Liver (tissue), 9 donors: Measurements from ENCODE around the gene RHOD. TPM values are rescaled to one million over a fixed set of nuclear protein-coding genes. Genes with fewer than 3 reads are reported as not detected.

Experiments
- DNase-seq: peaks from one replicate; pipeline ENCODE4 v3.0.0-alpha.2; 2017; ENCODE audit warnings: low spot score
- H3K27ac ChIP-seq, 2 donors: one replicate each; pipeline ENCODE4 v1.7.0; 2013; ENCODE audit warnings: inconsistent platforms in 2 of 2, low read length in 2 of 2, control low read depth in 1 of 2, low read depth in 1 of 2, mild to moderate bottlenecking in 1 of 2
- H3K27me3 ChIP-seq, 4 donors: one replicate each; pipeline versions ENCODE4 v1.6.1 to v1.7.0; 2013; ENCODE audit warnings: low read length in 3 of 4, inconsistent platforms in 1 of 4, mild to moderate bottlenecking in 1 of 4, moderate library complexity in 1 of 4; ENCODE audit not compliant: control insufficient read depth in 4 of 4, insufficient read depth in 4 of 4
- H3K36me3 ChIP-seq, 4 donors: one replicate each; pipeline versions ENCODE4 v1.6.1 to v1.7.0; 2013; ENCODE audit warnings: low read length in 3 of 4, mild to moderate bottlenecking in 3 of 4, low read depth in 1 of 4, moderate library complexity in 1 of 4; ENCODE audit not compliant: control insufficient read depth in 4 of 4, insufficient read depth in 3 of 4
- H3K4me1 ChIP-seq, 4 donors: one replicate each; pipeline versions ENCODE4 v1.6.1 to v1.7.0; 2013; ENCODE audit warnings: low read length in 3 of 4, mild to moderate bottlenecking in 3 of 4, moderate library complexity in 1 of 4; ENCODE audit not compliant: control insufficient read depth in 4 of 4, insufficient read depth in 4 of 4
- H3K4me3 ChIP-seq, 3 donors: one replicate each; pipeline versions ENCODE4 v1.6.1 to v1.7.0; 2013; ENCODE audit warnings: low read length in 3 of 3, control low read depth in 1 of 3, low read depth in 1 of 3, mild to moderate bottlenecking in 1 of 3
- H3K9ac ChIP-seq, 2 donors: one replicate each; pipeline ENCODE4 v1.7.0; 2013; ENCODE audit warnings: low read length in 2 of 2, mild to moderate bottlenecking in 2 of 2, moderate library complexity in 2 of 2, control low read depth in 1 of 2, low read depth in 1 of 2
- H3K9me3 ChIP-seq, 4 donors: one replicate each; pipeline versions ENCODE4 v1.6.1 to v1.7.0; 2013; ENCODE audit warnings: low read length in 3 of 4; ENCODE audit not compliant: control insufficient read depth in 4 of 4
- EGR1 ChIP-seq, 2 donors: IDR thresholded peaks; 2 replicates each; pipeline ENCODE4 v1.6.1; 2016 to 2018; ENCODE audit warnings: antibody characterized with exemption in 2 of 2, low read depth in 2 of 2
- FOXA1 ChIP-seq: IDR thresholded peaks from 2 replicates; pipeline ENCODE4 v1.6.1; 2016; ENCODE audit warnings: antibody characterized with exemption
- FOXA2 ChIP-seq: IDR thresholded peaks from 2 replicates; pipeline ENCODE4 v1.6.1; 2016; ENCODE audit warnings: antibody characterized with exemption
- GABPA ChIP-seq, 2 donors: IDR thresholded peaks in 1 of 2; conservative IDR thresholded peaks in 1 of 2; 2 replicates each; pipeline ENCODE4 v1.6.1; 2016; ENCODE audit warnings: antibody characterized with exemption in 2 of 2, mild to moderate bottlenecking in 1 of 2, moderate library complexity in 1 of 2
- HNF4A ChIP-seq, 2 donors: conservative IDR thresholded peaks; 2 replicates each; pipeline ENCODE4 v1.6.1; 2016; ENCODE audit warnings: antibody characterized with exemption in 2 of 2, mild to moderate bottlenecking in 2 of 2
- HNF4G ChIP-seq: IDR thresholded peaks from 2 replicates; pipeline ENCODE4 v1.6.1; 2016; ENCODE audit warnings: antibody characterized with exemption
- JUND ChIP-seq, 2 donors: IDR thresholded peaks; 2 replicates each; pipeline ENCODE4 v1.6.1; 2016; ENCODE audit warnings: antibody characterized with exemption in 2 of 2
- NR2F2 ChIP-seq: IDR thresholded peaks from 2 replicates; pipeline ENCODE4 v1.6.1; 2016; ENCODE audit warnings: antibody characterized with exemption
- RAD21 ChIP-seq, 2 donors: IDR thresholded peaks; 2 replicates each; pipeline ENCODE4 v1.6.1; 2016; ENCODE audit warnings: antibody characterized with exemption in 2 of 2, mild to moderate bottlenecking in 2 of 2
- RXRA ChIP-seq, 2 donors: IDR thresholded peaks; 2 replicates each; pipeline ENCODE4 v1.6.1; 2017 to 2018; ENCODE audit warnings: antibody characterized with exemption in 2 of 2, mild to moderate bottlenecking in 1 of 2
- SP1 ChIP-seq: IDR thresholded peaks from 2 replicates; pipeline ENCODE4 v1.6.1; 2018; ENCODE audit warnings: antibody characterized with exemption, mild to moderate bottlenecking
- TAF1 ChIP-seq: conservative IDR thresholded peaks from 2 replicates; pipeline ENCODE4 v1.6.1; 2016; ENCODE audit warnings: antibody characterized with exemption, mild to moderate bottlenecking
- YY1 ChIP-seq: IDR thresholded peaks from 2 replicates; pipeline ENCODE4 v1.6.1; 2016; ENCODE audit warnings: antibody characterized with exemption, mild to moderate bottlenecking
- WGBS: extraction: QIAGEN DNeasy Blood & Tissue Kit; methylation state at CpG from one replicate; pipeline ENCODE4 v1.1.7; 2013; 5-methylcytosine and 5-hydroxymethylcytosine counted together
- polyA plus RNA-seq, 2 donors: library from polyadenylated mRNA; stranded (reverse) in 1 of 2; unstranded in 1 of 2; fragments of 200-250 nt in 1 of 2; fragments of >200 nt in 1 of 2; fragmentation: Nextera tagmentation in 1 of 2; extraction: Ambion mirVana in 1 of 2; gene quantifications; one replicate each; pipeline versions ENCODE4 v1.2.1 to v1.2.3, GENCODE V29; 2013 to 2015
- total RNA-seq, 2 donors: library from RNA; depleted of rRNA; stranded (reverse); fragments of >200 nt; gene quantifications; one replicate each; pipeline ENCODE4 v1.2.3, GENCODE V29; 2014
- TF ChIP-seq, protein P1 (sequence below): IDR thresholded peaks from 2 replicates; pipeline ENCODE4 v1.6.1; 2016; ENCODE audit warnings: antibody characterized with exemption, mild to moderate bottlenecking
- TF ChIP-seq, protein P2 (sequence below): fragments of 150-350 bp; IDR thresholded peaks from 2 replicates; pipeline ENCODE4 v1.5.1; 2017; ENCODE audit warnings: improper control_type of control experiment, low read depth, low read length; ENCODE audit not compliant: missing input control
- TF ChIP-seq, protein P3 (sequence below): IDR thresholded peaks from 2 replicates; pipeline ENCODE4 v1.6.1; 2016; ENCODE audit warnings: antibody characterized with exemption
- TF ChIP-seq, protein P4 (sequence below): IDR thresholded peaks from 2 replicates; pipeline ENCODE4 v1.6.1; 2016; ENCODE audit warnings: antibody characterized with exemption
- TF ChIP-seq, protein P5 (sequence below): IDR thresholded peaks from 2 replicates; pipeline ENCODE4 v1.6.1; 2016; ENCODE audit warnings: antibody characterized with exemption
- donor health status: healthy.
- donor health status: healthy.
- donor health status: healthy.
- donor health status: healthy.
- donor health status: healthy.

The RHOD gene
- total and polyA plus RNA-seq, 4 donors = 7.8 to 50.7 (median 33.2) TPM

DNA sequence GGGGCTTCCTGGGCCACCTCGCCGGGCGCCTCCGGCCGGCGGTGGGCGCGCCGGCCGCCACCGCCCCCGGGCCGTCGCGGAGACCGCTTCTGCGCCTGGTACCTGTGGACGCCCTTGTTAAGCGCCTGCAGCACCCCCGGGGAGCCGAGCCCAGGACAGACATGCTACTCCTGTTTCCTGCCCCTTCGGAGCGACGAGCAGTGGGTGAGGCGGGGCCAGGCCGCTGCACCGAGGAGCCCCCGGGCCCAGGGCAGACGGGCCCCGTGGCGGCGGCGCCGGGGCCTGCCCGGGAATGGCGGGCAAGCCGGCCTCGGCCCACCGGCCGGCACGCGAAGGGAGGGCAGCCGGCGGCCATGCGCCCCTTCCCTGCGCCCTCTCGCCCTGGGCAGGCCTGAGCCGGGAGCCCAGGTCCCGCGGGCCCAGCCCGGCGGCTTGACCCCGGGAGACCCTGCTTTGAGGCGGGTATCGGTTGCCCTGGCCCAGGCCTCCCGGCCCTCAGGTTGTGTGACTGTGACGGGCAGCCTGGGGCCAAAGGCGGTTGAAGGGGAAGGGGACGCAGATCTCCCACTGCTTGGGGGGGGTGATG, 61.6 kb downstream of the RHOD start:
- no peaks in the 10 kb centered on the region for H3K36me3 ChIP-seq
- H3K4me1 ChIP-seq = peaks cover 0 to 25% (median 15%) of the 10 kb centered on the region in 4 donors
- H3K27me3 ChIP-seq = no peaks in the 10 kb centered on the region
- peak; percentile 59 for DNase-seq
- H3K9ac ChIP-seq = peak overlapping the region in 1 of 2 donors; percentile 68
- TF ChIP-seq GABPA (IDR thresholded peaks at IDR 0.05 in 1 of 2, conservative IDR thresholded peaks at IDR 0.05 in 1 of 2) = no peak
- no peak for TF ChIP-seq FOXA1
- TF ChIP-seq, protein P1, sequence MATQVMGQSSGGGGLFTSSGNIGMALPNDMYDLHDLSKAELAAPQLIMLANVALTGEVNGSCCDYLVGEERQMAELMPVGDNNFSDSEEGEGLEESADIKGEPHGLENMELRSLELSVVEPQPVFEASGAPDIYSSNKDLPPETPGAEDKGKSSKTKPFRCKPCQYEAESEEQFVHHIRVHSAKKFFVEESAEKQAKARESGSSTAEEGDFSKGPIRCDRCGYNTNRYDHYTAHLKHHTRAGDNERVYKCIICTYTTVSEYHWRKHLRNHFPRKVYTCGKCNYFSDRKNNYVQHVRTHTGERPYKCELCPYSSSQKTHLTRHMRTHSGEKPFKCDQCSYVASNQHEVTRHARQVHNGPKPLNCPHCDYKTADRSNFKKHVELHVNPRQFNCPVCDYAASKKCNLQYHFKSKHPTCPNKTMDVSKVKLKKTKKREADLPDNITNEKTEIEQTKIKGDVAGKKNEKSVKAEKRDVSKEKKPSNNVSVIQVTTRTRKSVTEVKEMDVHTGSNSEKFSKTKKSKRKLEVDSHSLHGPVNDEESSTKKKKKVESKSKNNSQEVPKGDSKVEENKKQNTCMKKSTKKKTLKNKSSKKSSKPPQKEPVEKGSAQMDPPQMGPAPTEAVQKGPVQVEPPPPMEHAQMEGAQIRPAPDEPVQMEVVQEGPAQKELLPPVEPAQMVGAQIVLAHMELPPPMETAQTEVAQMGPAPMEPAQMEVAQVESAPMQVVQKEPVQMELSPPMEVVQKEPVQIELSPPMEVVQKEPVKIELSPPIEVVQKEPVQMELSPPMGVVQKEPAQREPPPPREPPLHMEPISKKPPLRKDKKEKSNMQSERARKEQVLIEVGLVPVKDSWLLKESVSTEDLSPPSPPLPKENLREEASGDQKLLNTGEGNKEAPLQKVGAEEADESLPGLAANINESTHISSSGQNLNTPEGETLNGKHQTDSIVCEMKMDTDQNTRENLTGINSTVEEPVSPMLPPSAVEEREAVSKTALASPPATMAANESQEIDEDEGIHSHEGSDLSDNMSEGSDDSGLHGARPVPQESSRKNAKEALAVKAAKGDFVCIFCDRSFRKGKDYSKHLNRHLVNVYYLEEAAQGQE = no peak
- no peak for TF ChIP-seq JUND (IDR thresholded peaks at IDR 0.05)
- no peak for TF ChIP-seq EGR1 (IDR thresholded peaks at IDR 0.05; ENCODE audit: low read depth in 2 of 2)
- no peak for TF ChIP-seq RXRA (IDR thresholded peaks at IDR 0.05)
- no peak for TF ChIP-seq SP1
- TF ChIP-seq, protein P2, sequence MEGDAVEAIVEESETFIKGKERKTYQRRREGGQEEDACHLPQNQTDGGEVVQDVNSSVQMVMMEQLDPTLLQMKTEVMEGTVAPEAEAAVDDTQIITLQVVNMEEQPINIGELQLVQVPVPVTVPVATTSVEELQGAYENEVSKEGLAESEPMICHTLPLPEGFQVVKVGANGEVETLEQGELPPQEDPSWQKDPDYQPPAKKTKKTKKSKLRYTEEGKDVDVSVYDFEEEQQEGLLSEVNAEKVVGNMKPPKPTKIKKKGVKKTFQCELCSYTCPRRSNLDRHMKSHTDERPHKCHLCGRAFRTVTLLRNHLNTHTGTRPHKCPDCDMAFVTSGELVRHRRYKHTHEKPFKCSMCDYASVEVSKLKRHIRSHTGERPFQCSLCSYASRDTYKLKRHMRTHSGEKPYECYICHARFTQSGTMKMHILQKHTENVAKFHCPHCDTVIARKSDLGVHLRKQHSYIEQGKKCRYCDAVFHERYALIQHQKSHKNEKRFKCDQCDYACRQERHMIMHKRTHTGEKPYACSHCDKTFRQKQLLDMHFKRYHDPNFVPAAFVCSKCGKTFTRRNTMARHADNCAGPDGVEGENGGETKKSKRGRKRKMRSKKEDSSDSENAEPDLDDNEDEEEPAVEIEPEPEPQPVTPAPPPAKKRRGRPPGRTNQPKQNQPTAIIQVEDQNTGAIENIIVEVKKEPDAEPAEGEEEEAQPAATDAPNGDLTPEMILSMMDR = no peak
- no peak for TF ChIP-seq FOXA2
- no peak for TF ChIP-seq YY1
- TF ChIP-seq HNF4G = no peak
- TF ChIP-seq, protein P3, sequence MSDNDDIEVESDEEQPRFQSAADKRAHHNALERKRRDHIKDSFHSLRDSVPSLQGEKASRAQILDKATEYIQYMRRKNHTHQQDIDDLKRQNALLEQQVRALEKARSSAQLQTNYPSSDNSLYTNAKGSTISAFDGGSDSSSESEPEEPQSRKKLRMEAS = no peak
- TF ChIP-seq, protein P4, sequence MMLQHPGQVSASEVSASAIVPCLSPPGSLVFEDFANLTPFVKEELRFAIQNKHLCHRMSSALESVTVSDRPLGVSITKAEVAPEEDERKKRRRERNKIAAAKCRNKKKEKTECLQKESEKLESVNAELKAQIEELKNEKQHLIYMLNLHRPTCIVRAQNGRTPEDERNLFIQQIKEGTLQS = no peak
- TF ChIP-seq, protein P5, sequence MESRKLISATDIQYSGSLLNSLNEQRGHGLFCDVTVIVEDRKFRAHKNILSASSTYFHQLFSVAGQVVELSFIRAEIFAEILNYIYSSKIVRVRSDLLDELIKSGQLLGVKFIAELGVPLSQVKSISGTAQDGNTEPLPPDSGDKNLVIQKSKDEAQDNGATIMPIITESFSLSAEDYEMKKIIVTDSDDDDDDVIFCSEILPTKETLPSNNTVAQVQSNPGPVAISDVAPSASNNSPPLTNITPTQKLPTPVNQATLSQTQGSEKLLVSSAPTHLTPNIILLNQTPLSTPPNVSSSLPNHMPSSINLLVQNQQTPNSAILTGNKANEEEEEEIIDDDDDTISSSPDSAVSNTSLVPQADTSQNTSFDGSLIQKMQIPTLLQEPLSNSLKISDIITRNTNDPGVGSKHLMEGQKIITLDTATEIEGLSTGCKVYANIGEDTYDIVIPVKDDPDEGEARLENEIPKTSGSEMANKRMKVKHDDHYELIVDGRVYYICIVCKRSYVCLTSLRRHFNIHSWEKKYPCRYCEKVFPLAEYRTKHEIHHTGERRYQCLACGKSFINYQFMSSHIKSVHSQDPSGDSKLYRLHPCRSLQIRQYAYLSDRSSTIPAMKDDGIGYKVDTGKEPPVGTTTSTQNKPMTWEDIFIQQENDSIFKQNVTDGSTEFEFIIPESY = no peak
- TF ChIP-seq NR2F2 = no peak
- no peak for TF ChIP-seq TAF1
- TF ChIP-seq RAD21 (IDR thresholded peaks at IDR 0.05) = no peak
- TF ChIP-seq HNF4A (conservative IDR thresholded peaks at IDR 0.05) = no peak
- no peaks in the 10 kb centered on the region for H3K9me3 ChIP-seq
- peak overlapping the region; percentile 23 to 87 (median 38) for H3K4me3 ChIP-seq
- peak overlapping the region; percentile 76 to 96 for H3K27ac ChIP-seq
- WGBS = under 1% methylated on average over 59 of the region's 59 CpGs
